ENCODE data around the gene XAF1. TPM values are rescaled to one million over a fixed set of nuclear protein-coding genes. Genes with fewer than 3 reads are reported as not detected.

The XAF1 gene
- total RNA-seq, 2 donors from 2014 or later: 4.2 to 4.6 TPM

- no peak for ATAC-seq
- TF ChIP-seq POLR2A (IDR thresholded peaks at IDR 0.05): no peak
- TF ChIP-seq CTCF (IDR thresholded peaks at IDR 0.05): no peak
- Histone ChIP-seq H3K27ac (no peak overlapping the region), H3K36me3 (replicated peaks in 1 of 2; ENCODE audit: insufficient read depth in 1 of 2, low read depth in 2 of 2) (no peaks in the 10 kb centered on the region), H3K9me3 (no peaks in the 10 kb centered on the region), H3K4me1 (peaks cover 3% of the 10 kb centered on the region), H3K27me3 (peaks cover 0 to 7% of the 10 kb centered on the region in 2 donors), H3K4me3 (no peak overlapping the region)
- no peak for DNase-seq
- 50 to 58% methylated on average over 3 of the region's 3 CpGs for WGBS, 2 donors
- intact Hi-C loops (cut with DNase I): no loop called here
Measured at GRCh38 chr17:6780886-6781285, 25.0 kb downstream of the XAF1 start.

DNA sequence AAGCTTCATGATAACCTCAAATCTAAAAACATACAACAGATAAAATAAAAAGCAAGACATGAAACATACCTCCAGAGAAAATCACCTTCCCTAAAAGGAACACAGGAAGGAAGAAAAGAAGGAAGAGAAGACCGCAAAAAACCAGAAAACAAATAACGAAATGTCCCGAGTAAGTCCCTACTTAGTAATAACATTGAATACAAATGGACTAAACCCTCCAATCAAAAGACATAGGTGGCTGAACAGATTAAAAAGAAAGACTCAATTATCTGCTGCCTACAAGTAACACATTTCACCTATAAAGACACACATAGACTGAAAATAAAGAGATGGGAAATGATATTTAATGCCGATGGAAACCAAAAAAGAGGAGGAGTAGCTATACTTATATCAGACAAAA lies 26.4 kb downstream of the XAF1 start:
- TF ChIP-seq POLR2A (IDR thresholded peaks at IDR 0.05): no peak
- no peak for TF ChIP-seq CTCF (IDR thresholded peaks at IDR 0.05)
- intact Hi-C loops (cut with DNase I): no loop called here
- no peaks in the 10 kb centered on the region for H3K36me3 ChIP-seq (replicated peaks in 1 of 2; ENCODE audit: insufficient read depth in 1 of 2, low read depth in 2 of 2)

DNA sequence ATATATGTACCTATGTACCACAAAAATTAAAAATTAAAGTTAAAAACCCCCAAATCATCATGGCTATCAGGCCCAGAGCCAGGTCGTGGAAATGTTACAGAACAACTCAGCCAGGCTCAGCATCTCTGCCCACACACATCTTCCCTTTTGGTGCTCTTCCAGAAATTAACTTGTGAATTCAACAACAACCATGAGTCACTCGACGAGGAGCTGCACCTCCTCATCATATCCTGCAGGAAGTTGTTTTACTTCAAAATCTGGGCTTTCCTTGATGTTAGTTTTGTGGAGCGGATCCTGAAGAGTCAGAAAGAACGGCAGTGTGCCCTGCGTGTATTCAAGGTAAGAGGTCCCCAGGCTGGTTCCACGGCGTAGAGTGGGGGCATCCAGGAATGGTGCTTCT lies 30.8 kb downstream of the XAF1 start:
- Histone ChIP-seq H3K27ac (no peak overlapping the region), H3K9me3 (no peaks in the 10 kb centered on the region), H3K36me3 (replicated peaks in 1 of 2; ENCODE audit: insufficient read depth in 1 of 2, low read depth in 2 of 2) (no peaks in the 10 kb centered on the region), H3K27me3 (no peaks in the 10 kb centered on the region), H3K4me3 (no peak overlapping the region), H3K4me1 (no peaks in the 10 kb centered on the region)
- TF ChIP-seq POLR2A (IDR thresholded peaks at IDR 0.05): no peak
- no peak for TF ChIP-seq CTCF (IDR thresholded peaks at IDR 0.05)
- no peak for DNase-seq
- intact Hi-C loops (cut with DNase I): no loop called here
- 50 to 69% methylated on average over 7 to 8 of the region's 8 CpGs for WGBS, 2 donors
- no peak for ATAC-seq

More for the DNA sequence above, 26.4 kb downstream of the XAF1 start:
- Histone ChIP-seq H3K4me1 (no peaks in the 10 kb centered on the region), H3K9me3 (no peaks in the 10 kb centered on the region), H3K27ac (no peak overlapping the region), H3K4me3 (no peak overlapping the region), H3K27me3 (no peaks in the 10 kb centered on the region)
- WGBS, 2 donors: 73 to 80% methylated on average over 4 of the region's 4 CpGs
- DNase-seq (no peak), ATAC-seq (no peak)

GRCh38 chr17:6787081-6787693 lies 31.3 kb downstream of the XAF1 start:
- Histone ChIP-seq H3K27me3 (no peaks in the 10 kb centered on the region), H3K27ac (no peak overlapping the region), H3K4me3 (no peak overlapping the region), H3K4me1 (no peaks in the 10 kb centered on the region), H3K9me3 (no peaks in the 10 kb centered on the region), H3K36me3 (replicated peaks in 1 of 2; ENCODE audit: insufficient read depth in 1 of 2, low read depth in 2 of 2) (no peaks in the 10 kb centered on the region)
- 19 to 28% methylated on average over 10 of the region's 10 CpGs for WGBS, 2 donors
- no peak for DNase-seq
- no peak for TF ChIP-seq POLR2A (IDR thresholded peaks at IDR 0.05)
- ATAC-seq: no peak
- intact Hi-C loops (cut with DNase I): no loop called here

DNA sequence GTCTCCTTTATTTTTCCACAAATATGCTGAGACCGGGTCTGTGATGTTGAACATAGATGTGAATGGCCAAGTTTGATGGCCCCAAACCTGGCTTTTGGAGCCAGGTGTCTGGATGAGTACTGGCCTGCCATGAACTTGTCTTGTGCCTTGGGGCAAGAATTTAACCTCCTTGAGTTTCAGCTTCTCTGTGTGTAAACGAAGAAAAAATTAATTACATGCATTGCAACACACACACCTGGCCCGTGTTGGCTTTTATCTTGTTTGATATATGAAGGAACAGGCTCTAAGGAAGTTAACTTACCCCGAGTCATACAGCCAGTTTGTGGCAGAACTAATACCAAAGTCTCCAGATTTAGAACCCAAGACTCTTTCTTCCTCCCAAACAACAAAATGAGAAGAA lies 33.3 kb downstream of the XAF1 start:
- no peak for ATAC-seq
- H3K4me3 ChIP-seq: no peak overlapping the region
- no peak for TF ChIP-seq POLR2A (IDR thresholded peaks at IDR 0.05)
- no peak for TF ChIP-seq CTCF (IDR thresholded peaks at IDR 0.05)
- intact Hi-C loops (cut with DNase I): no loop called here
- no peak for DNase-seq
- H3K27me3 ChIP-seq: no peaks in the 10 kb centered on the region
- WGBS, 2 donors: 28 to 31% methylated on average over 4 of the region's 4 CpGs
- no peaks in the 10 kb centered on the region for H3K9me3 ChIP-seq
- H3K36me3 ChIP-seq (replicated peaks in 1 of 2; ENCODE audit: insufficient read depth in 1 of 2, low read depth in 2 of 2): no peaks in the 10 kb centered on the region
- no peak overlapping the region for H3K27ac ChIP-seq
- no peaks in the 10 kb centered on the region for H3K4me1 ChIP-seq

Measured in body of pancreas (tissue), 4 donors.